ENCODE data around the gene TAPBPL. TPM values are rescaled to one million over a fixed set of nuclear protein-coding genes. Genes with fewer than 3 reads are reported as not detected.
"Not testable (repeated sequence)": the region's sequence is repeated elsewhere in the genome, so short reads cannot be mapped to it uniquely, and the experiment has no call there.

TAPBPL gene
- total RNA-seq, 2 experiments from 2014 or later, result 45.8 to 47.9 TPM

GRCh38 chr12:6425590-6426531 lies 26.0 kb upstream of the TAPBPL start:
- Mint-ChIP-seq H3K27ac (peak overlapping the region; percentile 89), H3K4me3 (no peak overlapping the region), H3K4me1 (peaks cover 61% of the 10 kb centered on the region), H3K9me3 (no peaks in the 10 kb centered on the region), H3K36me3 (ENCODE audit: low read depth) (no peaks in the 10 kb centered on the region), H3K27me3 (peaks cover under 1% of the 10 kb centered on the region)
- DNase-seq, result no peak
- ChIA-PET CTCF (interaction anchor here (0.6 to 3.1 kb wide), 14 partner anchors 9 to 139 kb away, joined by 3 to 18 read pairs (median 5); partner anchors contain the start of genes GAPDH, MRPL51, TAPBPL and VAMP1), POLR2A (interaction anchor here (0.6 to 0.7 kb wide), 2 partner anchors 67 to 93 kb away, joined by 3 read pairs; partner anchors contain the start of gene MRPL51)

DNA sequence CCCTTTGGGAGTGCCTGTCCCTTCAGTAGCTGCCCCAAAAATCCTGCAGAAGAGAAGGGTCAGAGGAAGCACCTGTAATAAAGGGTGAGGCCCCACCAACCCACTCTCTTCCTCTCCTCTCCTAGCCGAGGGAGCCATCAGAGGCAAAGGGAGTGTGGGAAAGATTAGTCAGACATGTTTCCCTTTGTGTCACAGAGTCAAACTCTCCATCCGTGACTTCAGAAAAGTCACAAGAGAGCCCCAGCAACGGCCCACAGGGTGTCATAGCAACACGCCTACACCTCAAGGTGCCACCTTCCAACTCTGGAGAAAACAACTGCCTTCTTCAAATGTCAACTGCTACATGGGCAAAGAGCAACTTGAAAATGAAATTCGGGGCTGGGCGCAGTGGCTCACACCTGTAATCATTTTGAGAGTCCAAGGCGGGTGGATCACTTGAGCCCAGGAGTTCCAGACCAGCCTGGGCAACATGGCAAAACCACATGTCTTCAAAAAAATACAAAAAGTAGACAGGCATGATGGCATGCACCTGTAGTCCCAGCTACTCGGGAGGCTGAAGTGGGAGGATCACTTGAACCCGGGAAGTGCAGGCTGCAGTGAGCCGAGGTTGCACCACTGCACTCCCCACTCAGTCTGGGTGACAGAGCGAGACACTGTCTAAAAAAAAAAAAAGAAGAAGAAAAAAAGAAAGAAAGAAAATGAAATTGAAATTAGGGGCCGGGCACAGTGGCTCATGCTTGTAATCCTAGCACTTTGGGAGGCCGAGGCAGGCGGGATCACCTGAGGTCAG lies 24.8 kb upstream of the TAPBPL start:
- H3K9me3 Mint-ChIP-seq, result no peaks in the 10 kb centered on the region
- peak overlapping the region; percentile 89 for H3K27ac Mint-ChIP-seq
- ChIA-PET CTCF (interaction anchor here (1.0 to 3.1 kb wide), 11 partner anchors 8 to 114 kb away, joined by 3 to 18 read pairs (median 4); partner anchors contain the start of gene TAPBPL), POLR2A (interaction anchor here (1.3 kb wide), 1 partner anchor 107 kb away, joined by 3 read pairs; the partner anchor contains the start of gene GAPDH)
- H3K4me3 Mint-ChIP-seq, result peak overlapping the region; percentile 42
- H3K27me3 Mint-ChIP-seq, result no peaks in the 10 kb centered on the region
- DNase-seq, result peak; percentile 86
- no peaks in the 10 kb centered on the region for H3K36me3 Mint-ChIP-seq (ENCODE audit: low read depth)
- peaks cover 69% of the 10 kb centered on the region for H3K4me1 Mint-ChIP-seq

GRCh38 chr12:6427796-6428195 lies 24.0 kb upstream of the TAPBPL start:
- H3K27ac Mint-ChIP-seq, result peak overlapping the region; percentile 89
- H3K36me3 Mint-ChIP-seq (ENCODE audit: low read depth); DNase-seq; H3K9me3 Mint-ChIP-seq; H3K27me3 Mint-ChIP-seq; H3K4me3 Mint-ChIP-seq: not testable (repeated sequence)
- H3K4me1 Mint-ChIP-seq, result peaks cover 72% of the 10 kb centered on the region
- ChIA-PET POLR2A (interaction anchor here (1.3 kb wide), 1 partner anchor 106 kb away, joined by 3 read pairs; the partner anchor contains the start of gene GAPDH), CTCF (interaction anchor here (0.6 to 3.1 kb wide), 7 partner anchors 8 to 112 kb away, joined by 3 to 18 read pairs (median 4); partner anchors contain the start of gene TAPBPL)

DNA sequence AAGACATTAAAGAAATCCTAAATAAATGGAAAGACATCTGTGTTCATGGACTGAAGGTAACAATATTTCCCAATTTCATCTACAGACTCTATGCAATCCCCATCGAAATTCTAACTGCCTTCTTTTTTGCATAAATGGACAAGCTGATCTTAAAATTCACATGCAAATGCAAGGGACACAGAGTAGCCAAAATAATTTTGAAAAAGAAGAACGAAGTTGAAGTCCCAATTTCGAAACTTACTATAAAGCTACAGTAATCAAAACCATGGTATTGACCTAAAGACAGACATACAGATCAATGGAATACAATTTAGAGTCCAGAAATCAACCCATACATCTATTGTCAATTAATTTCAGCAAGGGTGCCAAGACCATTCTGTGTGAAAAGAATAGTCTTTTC lies 23.5 kb upstream of the TAPBPL start:
- ChIA-PET CTCF (interaction anchor here (0.6 to 1.5 kb wide), 3 partner anchors 14 to 111 kb away, joined by 3 to 4 read pairs (median 3); partner anchors contain the start of gene TAPBPL), POLR2A (no interaction called here)
- no peaks in the 10 kb centered on the region for H3K27me3 Mint-ChIP-seq
- no peaks in the 10 kb centered on the region for H3K36me3 Mint-ChIP-seq (ENCODE audit: low read depth)
- no peak for DNase-seq
- H3K4me1 Mint-ChIP-seq, result peaks cover 72% of the 10 kb centered on the region
- H3K4me3 Mint-ChIP-seq, result no peak overlapping the region
- H3K27ac Mint-ChIP-seq, result peak overlapping the region; percentile 89
- H3K9me3 Mint-ChIP-seq, result no peaks in the 10 kb centered on the region

- no peaks in the 10 kb centered on the region for H3K9me3 Mint-ChIP-seq
- no peaks in the 10 kb centered on the region for H3K27me3 Mint-ChIP-seq
- POLR2A ChIA-PET, result no interaction called here
- DNase-seq, result no peak
- no peaks in the 10 kb centered on the region for H3K36me3 Mint-ChIP-seq (ENCODE audit: low read depth)
- peaks cover 73% of the 10 kb centered on the region for H3K4me1 Mint-ChIP-seq
- peak overlapping the region; percentile 57 for H3K27ac Mint-ChIP-seq
- CTCF ChIA-PET, result interaction anchor here (0.6 kb wide), 1 partner anchor 124 kb away, joined by 3 read pairs; no protein-coding TSS in a partner anchor
- H3K4me3 Mint-ChIP-seq, result no peak overlapping the region
Observed at GRCh38 chr12:6430124-6430989, 21.5 kb upstream of the TAPBPL start.

GRCh38 chr12:6432991-6433390 lies 18.9 kb upstream of the TAPBPL start:
- POLR2A ChIA-PET, result no interaction called here
- Mint-ChIP-seq H3K27ac (peak overlapping the region; percentile 78), H3K4me1 (peaks cover 53% of the 10 kb centered on the region), H3K36me3 (ENCODE audit: low read depth) (no peaks in the 10 kb centered on the region), H3K27me3 (no peaks in the 10 kb centered on the region), H3K9me3 (no peaks in the 10 kb centered on the region), H3K4me3 (no peak overlapping the region)
- DNase-seq, result no peak
- CTCF ChIA-PET, result interaction anchor here (0.6 to 5.5 kb wide), 7 partner anchors 10 to 33 kb away, joined by 3 to 37 read pairs (median 8); partner anchors contain the start of genes CD27 and TAPBPL

- H3K36me3 Mint-ChIP-seq (ENCODE audit: low read depth), result no peaks in the 10 kb centered on the region
- ChIA-PET CTCF (interaction anchor here (0.5 to 5.5 kb wide), 11 partner anchors 8 to 52 kb away, joined by 3 to 37 read pairs (median 7); partner anchors contain the start of genes CD27 and TAPBPL), POLR2A (interaction anchor here (1.5 kb wide), 1 partner anchor 26 kb away, joined by 8 read pairs; no protein-coding TSS in a partner anchor)
- H3K27ac Mint-ChIP-seq, result peak overlapping the region; percentile 93
- peaks cover 52% of the 10 kb centered on the region for H3K4me1 Mint-ChIP-seq
- DNase-seq, result peak; percentile 56
- H3K27me3 Mint-ChIP-seq, result no peaks in the 10 kb centered on the region
- no peak overlapping the region for H3K4me3 Mint-ChIP-seq
- H3K9me3 Mint-ChIP-seq, result no peaks in the 10 kb centered on the region
Observed at GRCh38 chr12:6434205-6435140, 17.4 kb upstream of the TAPBPL start.

DNA sequence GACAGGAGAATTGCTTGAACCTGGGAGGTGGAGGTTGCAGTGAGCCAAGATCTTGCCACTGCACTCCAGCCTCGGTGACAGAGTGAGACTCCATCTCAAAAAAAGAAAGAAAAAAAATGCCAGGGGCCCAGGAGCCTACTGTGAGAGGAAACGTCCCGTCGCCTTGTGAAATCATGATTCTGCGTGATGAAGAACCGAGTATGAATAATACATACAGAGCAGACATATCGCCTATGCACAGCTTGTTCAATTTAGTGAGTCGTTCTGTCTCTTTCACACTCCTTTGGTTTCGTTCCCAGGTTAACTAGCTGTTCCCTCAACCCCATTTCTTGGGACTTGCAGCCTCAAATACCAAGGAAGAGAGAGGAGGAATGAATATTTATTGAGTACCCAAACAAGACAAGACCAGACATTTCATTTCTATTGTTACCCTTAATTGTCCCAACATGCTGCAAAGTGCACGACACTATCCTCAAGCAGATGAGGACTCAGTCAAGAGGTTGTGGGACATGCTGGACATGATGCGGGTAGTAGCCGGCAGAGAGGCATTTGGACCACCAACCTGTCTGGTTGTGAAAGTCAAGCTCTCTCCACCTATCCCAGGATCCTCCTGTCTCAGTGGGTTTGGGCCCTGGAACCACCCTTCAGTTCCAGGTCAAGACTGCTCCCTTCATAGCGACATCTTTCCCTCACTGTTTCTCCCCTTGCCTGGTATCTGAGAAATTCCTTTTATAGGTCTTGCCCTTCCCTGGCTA lies 15.7 kb upstream of the TAPBPL start:
- H3K27ac Mint-ChIP-seq, result no peak overlapping the region
- H3K36me3 Mint-ChIP-seq (ENCODE audit: low read depth), result no peaks in the 10 kb centered on the region

GRCh38 chr12:6437586-6437985 lies 14.3 kb upstream of the TAPBPL start:
- H3K27ac Mint-ChIP-seq, result no peak overlapping the region
- peaks cover 35% of the 10 kb centered on the region for H3K4me1 Mint-ChIP-seq

More for the DNA sequence above, 15.7 kb upstream of the TAPBPL start:
- Mint-ChIP-seq H3K4me1 (peaks cover 36% of the 10 kb centered on the region), H3K9me3 (no peaks in the 10 kb centered on the region), H3K27me3 (no peaks in the 10 kb centered on the region), H3K4me3 (no peak overlapping the region)
- CTCF ChIA-PET, result interaction anchor here (0.7 to 5.5 kb wide), 8 partner anchors 7 to 110 kb away, joined by 3 to 37 read pairs (median 4); partner anchors contain the start of genes CD27 and TAPBPL
- DNase-seq, result no peak
- POLR2A ChIA-PET, result no interaction called here

GRCh38 chr12:6438345-6438744 lies 13.5 kb upstream of the TAPBPL start:
- no peak for DNase-seq
- H3K4me1 Mint-ChIP-seq, result peaks cover 35% of the 10 kb centered on the region
- no peaks in the 10 kb centered on the region for H3K27me3 Mint-ChIP-seq
- no peaks in the 10 kb centered on the region for H3K9me3 Mint-ChIP-seq
- H3K4me3 Mint-ChIP-seq, result no peak overlapping the region
- no peaks in the 10 kb centered on the region for H3K36me3 Mint-ChIP-seq (ENCODE audit: low read depth)
- CTCF ChIA-PET, result interaction anchor here (1.1 to 2.5 kb wide), 6 partner anchors 12 to 112 kb away, joined by 3 to 10 read pairs (median 10); partner anchors contain the start of gene VAMP1
- H3K27ac Mint-ChIP-seq, result no peak overlapping the region
- POLR2A ChIA-PET, result no interaction called here

More at GRCh38 chr12:6437586-6437985, 14.3 kb upstream of the TAPBPL start:
- POLR2A ChIA-PET, result no interaction called here
- DNase-seq, result no peak
- CTCF ChIA-PET, result interaction anchor here (1.4 to 2.5 kb wide), 4 partner anchors 12 to 102 kb away, joined by 3 to 10 read pairs (median 10); partner anchors contain the start of gene VAMP1
- Mint-ChIP-seq H3K9me3 (no peaks in the 10 kb centered on the region), H3K36me3 (ENCODE audit: low read depth) (no peaks in the 10 kb centered on the region), H3K4me3 (no peak overlapping the region), H3K27me3 (no peaks in the 10 kb centered on the region)

Measured in activated CD4-positive, alpha-beta T cell treated with anti-CD3 and anti-CD28 coated beads, Interleukin-2, amount 10 ng/mL, durations not matched to agents 7 days and 5 days (primary cell).